BE2C (cell line): Measurements from ENCODE around the gene SMC6.

Source experiments
- DNase-seq: peaks from one replicate; pipeline ENCODE4 v3.0.0-alpha.2; 2020
- H3K27me3 ChIP-seq: fragments of 250-450 bp; sonication (Bioruptor Pico); 2 replicates; pipeline ENCODE4 v1.5.1; 2020; ENCODE audit warnings: mild to moderate bottlenecking
- H3K36me3 ChIP-seq: fragments of 250-450 bp; sonication (Bioruptor Pico); 2 replicates; pipeline ENCODE4 v1.5.1; 2020; ENCODE audit warnings: mild to moderate bottlenecking
- H3K4me1 ChIP-seq: fragments of 250-450 bp; sonication (Bioruptor Pico); 2 replicates; pipeline ENCODE4 v1.5.1; 2020
- H3K4me3 ChIP-seq: 2 replicates; pipeline ENCODE4 v1.5.1; 2011; ENCODE audit warnings: low read depth, low read length
- H3K9me3 ChIP-seq: fragments of 250-450 bp; sonication (Bioruptor Pico); 2 replicates; pipeline ENCODE4 v1.5.1; 2020
- CTCF ChIP-seq: IDR thresholded peaks from 2 replicates; pipeline ENCODE4 v1.5.1; 2012; ENCODE audit warnings: mild to moderate bottlenecking, low read depth, low read length

Gene SMC6

GRCh38 chr2:17638196-17638743, 115.3 kb downstream of the SMC6 start:
- no peak for DNase-seq
- Histone ChIP-seq H3K4me3 (no peak overlapping the region), H3K36me3 (no peaks in the 10 kb centered on the region), H3K9me3 (no peaks in the 10 kb centered on the region), H3K4me1 (no peaks in the 10 kb centered on the region), H3K27me3 (no peaks in the 10 kb centered on the region)
- TF ChIP-seq CTCF = no peak

GRCh38 chr2:17637131-17637906, 116.3 kb downstream of the SMC6 start:
- H3K9me3 ChIP-seq = no peaks in the 10 kb centered on the region
- no peaks in the 10 kb centered on the region for H3K4me1 ChIP-seq
- H3K4me3 ChIP-seq = no peak overlapping the region
- H3K36me3 ChIP-seq = no peaks in the 10 kb centered on the region
- H3K27me3 ChIP-seq = no peaks in the 10 kb centered on the region
- DNase-seq = no peak
- no peak for TF ChIP-seq CTCF

- DNase-seq = no peak
- Histone ChIP-seq H3K4me1 (no peaks in the 10 kb centered on the region), H3K4me3 (no peak overlapping the region), H3K9me3 (no peaks in the 10 kb centered on the region), H3K36me3 (no peaks in the 10 kb centered on the region), H3K27me3 (no peaks in the 10 kb centered on the region)
- no peak for TF ChIP-seq CTCF
Observed at GRCh38 chr2:17636257-17636656, 117.4 kb downstream of the SMC6 start.

GRCh38 chr2:17634997-17635396, 118.6 kb downstream of the SMC6 start:
- Histone ChIP-seq H3K4me3 (no peak overlapping the region), H3K4me1 (no peaks in the 10 kb centered on the region), H3K9me3 (no peaks in the 10 kb centered on the region), H3K36me3 (no peaks in the 10 kb centered on the region), H3K27me3 (no peaks in the 10 kb centered on the region)
- no peak for TF ChIP-seq CTCF
- DNase-seq = no peak

- TF ChIP-seq CTCF = no peak
- DNase-seq = no peak
- no peak overlapping the region for H3K4me3 ChIP-seq
- no peaks in the 10 kb centered on the region for H3K9me3 ChIP-seq
- H3K4me1 ChIP-seq = no peaks in the 10 kb centered on the region
- no peaks in the 10 kb centered on the region for H3K36me3 ChIP-seq
- no peaks in the 10 kb centered on the region for H3K27me3 ChIP-seq
Observed at GRCh38 chr2:17630089-17630488, 123.5 kb downstream of the SMC6 start.
